ENCODE measurements around the gene GLT8D2.

Gene GLT8D2

DNA sequence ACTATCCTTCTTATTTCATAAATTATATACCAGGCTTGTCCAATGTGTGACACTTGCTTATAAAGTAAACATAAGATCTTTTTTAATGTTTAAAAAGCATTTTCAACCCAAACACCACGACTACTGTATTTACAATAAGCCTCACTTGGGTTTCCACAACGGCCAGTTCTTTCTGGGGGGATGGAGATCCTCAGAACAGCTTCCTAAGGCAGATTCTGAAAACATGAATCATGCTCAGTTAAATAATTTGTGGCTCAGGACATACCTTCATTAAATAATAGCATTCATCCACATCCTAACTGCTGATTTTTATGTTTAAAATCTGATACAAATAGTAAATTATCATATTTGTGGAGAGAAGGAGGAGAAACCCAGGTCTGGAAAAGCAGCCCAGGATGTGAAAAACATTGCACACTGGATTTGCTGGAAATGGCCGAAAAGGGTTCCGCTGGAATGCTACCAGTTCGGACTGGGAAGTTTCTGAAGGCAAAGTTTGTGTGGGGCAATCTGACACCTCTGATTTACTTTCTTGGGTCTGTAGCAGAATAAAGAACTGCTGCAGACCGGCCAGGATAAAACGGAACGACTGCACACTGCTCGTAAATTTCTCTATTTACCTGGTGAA lies 597 bp downstream of the GLT8D2 start:
- H3K4me2 ChIP-seq (ENCODE audit: low read length), result peak overlapping the region; percentile 78
- H2AFZ ChIP-seq, result peak overlapping the region; percentile 86
- H3K36me3 ChIP-seq (ENCODE audit: control insufficient read depth, insufficient read depth, low read length), result no peaks in the 10 kb centered on the region
- peaks cover 6% of the 10 kb centered on the region for H3K79me2 ChIP-seq
- peak overlapping the region; percentile 60 for H3K27ac ChIP-seq
- no peaks in the 10 kb centered on the region for H3K27me3 ChIP-seq (ENCODE audit: control insufficient read depth, insufficient read depth, low read length)
- peaks cover 13% of the 10 kb centered on the region for H3K4me1 ChIP-seq
- TF ChIP-seq, protein P1, sequence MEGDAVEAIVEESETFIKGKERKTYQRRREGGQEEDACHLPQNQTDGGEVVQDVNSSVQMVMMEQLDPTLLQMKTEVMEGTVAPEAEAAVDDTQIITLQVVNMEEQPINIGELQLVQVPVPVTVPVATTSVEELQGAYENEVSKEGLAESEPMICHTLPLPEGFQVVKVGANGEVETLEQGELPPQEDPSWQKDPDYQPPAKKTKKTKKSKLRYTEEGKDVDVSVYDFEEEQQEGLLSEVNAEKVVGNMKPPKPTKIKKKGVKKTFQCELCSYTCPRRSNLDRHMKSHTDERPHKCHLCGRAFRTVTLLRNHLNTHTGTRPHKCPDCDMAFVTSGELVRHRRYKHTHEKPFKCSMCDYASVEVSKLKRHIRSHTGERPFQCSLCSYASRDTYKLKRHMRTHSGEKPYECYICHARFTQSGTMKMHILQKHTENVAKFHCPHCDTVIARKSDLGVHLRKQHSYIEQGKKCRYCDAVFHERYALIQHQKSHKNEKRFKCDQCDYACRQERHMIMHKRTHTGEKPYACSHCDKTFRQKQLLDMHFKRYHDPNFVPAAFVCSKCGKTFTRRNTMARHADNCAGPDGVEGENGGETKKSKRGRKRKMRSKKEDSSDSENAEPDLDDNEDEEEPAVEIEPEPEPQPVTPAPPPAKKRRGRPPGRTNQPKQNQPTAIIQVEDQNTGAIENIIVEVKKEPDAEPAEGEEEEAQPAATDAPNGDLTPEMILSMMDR (IDR thresholded peaks at IDR 0.05), result no peak
- H3K4me3 ChIP-seq (ENCODE audit: low read depth, low read length), result peak overlapping the region; percentile 56
- no peak overlapping the region for H3K9ac ChIP-seq
- no peaks in the 10 kb centered on the region for H3K9me3 ChIP-seq (ENCODE audit: control insufficient read depth, low read length)

DNA sequence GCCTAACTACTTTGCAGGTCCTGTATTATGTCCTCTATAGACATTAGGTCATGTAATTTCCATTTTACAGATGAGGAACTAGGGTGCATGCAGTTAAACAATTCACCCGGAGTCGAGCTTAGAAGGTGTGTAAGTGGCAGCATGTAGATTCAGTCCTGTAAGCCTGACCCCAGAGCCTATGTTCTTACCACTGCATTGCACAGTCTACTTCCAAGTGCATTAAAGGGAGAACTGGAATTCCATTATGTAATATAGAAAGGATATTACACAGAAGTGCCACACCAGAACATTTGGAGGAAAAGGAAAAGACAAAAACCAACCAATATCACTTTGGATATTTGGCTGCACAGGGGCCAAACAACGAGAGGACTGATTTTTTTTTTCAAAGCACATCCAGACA lies 1.2 kb downstream of the GLT8D2 start:
- Histone ChIP-seq H3K79me2 (peaks cover 9% of the 10 kb centered on the region), H3K27me3 (ENCODE audit: control insufficient read depth, insufficient read depth, low read length) (no peaks in the 10 kb centered on the region), H3K36me3 (ENCODE audit: control insufficient read depth, insufficient read depth, low read length) (no peaks in the 10 kb centered on the region), H3K9ac (no peak overlapping the region), H3K4me1 (peaks cover 13% of the 10 kb centered on the region), H3K9me3 (ENCODE audit: control insufficient read depth, low read length) (no peaks in the 10 kb centered on the region), H3K4me3 (ENCODE audit: low read depth, low read length) (no peak overlapping the region), H2AFZ (peak overlapping the region; percentile 86), H3K4me2 (ENCODE audit: low read length) (no peak overlapping the region), H3K27ac (peak overlapping the region; percentile 60)
- TF ChIP-seq, protein P1 (IDR thresholded peaks at IDR 0.05), result no peak

DNA sequence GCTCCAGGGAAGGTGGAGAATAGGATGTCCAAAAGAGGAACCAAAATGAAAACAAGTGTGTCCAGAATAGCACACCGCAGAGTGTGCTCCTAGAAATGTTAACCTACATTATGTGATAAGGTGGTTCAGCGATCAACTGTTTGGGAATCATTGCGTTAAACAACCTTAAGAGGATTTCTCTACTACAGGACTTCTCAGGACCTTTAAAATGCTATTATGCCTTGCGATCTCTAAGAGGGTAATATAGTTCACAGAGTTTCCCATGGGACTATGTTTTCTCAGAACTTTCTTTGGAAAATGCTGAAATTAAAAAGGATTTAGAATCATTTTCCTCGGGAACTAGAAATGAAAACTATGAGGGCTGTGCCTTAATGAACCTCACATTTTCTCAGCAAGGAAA lies 1.8 kb downstream of the GLT8D2 start:
- TF ChIP-seq, protein P1 (IDR thresholded peaks at IDR 0.05), result no peak
- Histone ChIP-seq H3K79me2 (peaks cover 10% of the 10 kb centered on the region), H3K27me3 (ENCODE audit: control insufficient read depth, insufficient read depth, low read length) (no peaks in the 10 kb centered on the region), H3K4me2 (ENCODE audit: low read length) (no peak overlapping the region), H3K4me3 (ENCODE audit: low read depth, low read length) (no peak overlapping the region), H3K9me3 (ENCODE audit: control insufficient read depth, low read length) (no peaks in the 10 kb centered on the region), H3K36me3 (ENCODE audit: control insufficient read depth, insufficient read depth, low read length) (no peaks in the 10 kb centered on the region), H3K9ac (no peak overlapping the region), H3K27ac (no peak overlapping the region), H3K4me1 (peaks cover 13% of the 10 kb centered on the region), H2AFZ (no peak overlapping the region)

DNA sequence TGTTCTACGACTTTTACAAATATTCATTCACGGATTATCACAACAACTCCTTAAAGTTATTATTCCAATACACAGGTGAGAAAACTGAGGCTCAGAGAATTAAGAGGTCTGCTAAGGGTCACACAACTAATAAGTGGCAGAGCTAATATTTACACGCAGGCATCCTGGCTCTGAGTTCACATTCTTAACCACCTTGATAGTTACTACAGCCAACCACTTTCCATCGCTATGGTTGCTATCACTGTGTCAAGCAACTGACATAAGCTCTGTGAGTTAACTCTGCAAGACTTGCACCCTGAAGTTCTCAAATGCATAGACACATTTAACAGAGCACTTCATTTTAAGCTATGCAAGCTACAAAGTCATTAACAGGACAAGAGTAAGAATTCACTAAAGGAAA lies 3.7 kb downstream of the GLT8D2 start:
- TF ChIP-seq, protein P1 (IDR thresholded peaks at IDR 0.05), result no peak

DNA sequence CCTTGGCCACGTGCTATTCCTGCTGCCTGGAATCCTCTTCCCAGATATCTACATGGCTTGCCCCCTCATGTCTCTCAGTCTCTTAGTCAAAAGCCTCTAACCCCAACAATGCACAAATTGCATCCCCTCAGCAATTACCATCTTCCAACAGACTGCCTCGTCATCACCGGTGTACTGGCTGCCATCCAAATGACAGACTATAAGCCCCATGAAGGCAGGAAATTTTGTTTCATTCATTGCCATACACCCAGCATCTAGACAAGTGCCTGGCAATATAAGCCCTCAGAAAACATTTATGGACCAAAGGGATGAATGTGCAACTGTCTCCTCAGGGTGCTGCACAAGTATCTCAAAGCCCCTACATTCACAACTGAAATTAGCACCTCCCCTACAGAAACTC lies 5.8 kb downstream of the GLT8D2 start:
- Histone ChIP-seq H3K4me3 (ENCODE audit: low read depth, low read length) (no peak overlapping the region), H3K79me2 (peaks cover 17% of the 10 kb centered on the region), H3K9me3 (ENCODE audit: control insufficient read depth, low read length) (no peaks in the 10 kb centered on the region), H3K4me2 (ENCODE audit: low read length) (no peak overlapping the region), H3K27ac (no peak overlapping the region), H3K36me3 (ENCODE audit: control insufficient read depth, insufficient read depth, low read length) (no peaks in the 10 kb centered on the region), H3K27me3 (ENCODE audit: control insufficient read depth, insufficient read depth, low read length) (no peaks in the 10 kb centered on the region), H3K9ac (no peak overlapping the region), H3K4me1 (peaks cover 7% of the 10 kb centered on the region), H2AFZ (no peak overlapping the region)
- TF ChIP-seq, protein P1 (IDR thresholded peaks at IDR 0.05), result no peak

More for the DNA sequence above, 3.7 kb downstream of the GLT8D2 start:
- no peak overlapping the region for H3K27ac ChIP-seq
- no peaks in the 10 kb centered on the region for H3K36me3 ChIP-seq (ENCODE audit: control insufficient read depth, insufficient read depth, low read length)
- H3K9me3 ChIP-seq (ENCODE audit: control insufficient read depth, low read length), result no peaks in the 10 kb centered on the region
- H2AFZ ChIP-seq, result no peak overlapping the region
- no peak overlapping the region for H3K4me2 ChIP-seq (ENCODE audit: low read length)
- H3K9ac ChIP-seq, result no peak overlapping the region
- H3K4me3 ChIP-seq (ENCODE audit: low read depth, low read length), result no peak overlapping the region
- H3K27me3 ChIP-seq (ENCODE audit: control insufficient read depth, insufficient read depth, low read length), result no peaks in the 10 kb centered on the region
- peaks cover 13% of the 10 kb centered on the region for H3K79me2 ChIP-seq
- H3K4me1 ChIP-seq, result peaks cover 13% of the 10 kb centered on the region
